Measurements from ENCODE around the gene ELF5.
A peak's percentile ranks its signal among the peaks of the same experiment; 100 is the strongest.

The ELF5 gene

DNA sequence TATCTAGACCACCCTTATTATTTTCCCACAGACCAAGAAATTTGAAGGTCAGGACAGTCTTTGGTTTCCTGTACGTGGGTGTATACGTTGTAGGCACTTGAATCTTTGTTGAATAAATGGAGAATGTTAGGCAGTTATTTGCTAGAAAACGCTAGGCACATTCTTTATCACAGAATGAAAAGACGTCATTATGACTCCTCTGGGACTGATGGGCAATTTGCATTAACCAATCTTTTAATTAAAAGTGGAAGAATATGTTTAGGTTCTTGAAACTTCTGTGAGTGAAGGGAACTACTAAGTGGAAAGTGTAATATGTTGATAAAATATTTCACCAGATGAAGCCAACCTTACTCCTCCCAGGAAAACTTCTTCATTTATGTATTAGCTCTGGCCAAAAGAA, 69.2 kb downstream of the ELF5 start:
- Histone ChIP-seq H3K27ac (ENCODE audit: insufficient read depth, low read length, poor library complexity, severe bottlenecking) (no peak overlapping the region), H3K4me1 (ENCODE audit: control insufficient read depth, insufficient read depth, low read length, poor library complexity, severe bottlenecking) (peaks cover 9% of the 10 kb centered on the region), H3K9me3 (ENCODE audit: control insufficient read depth, low read length) (no peaks in the 10 kb centered on the region), H3K4me3 (ENCODE audit: insufficient read depth, low read depth, low read length, poor library complexity, severe bottlenecking) (no peak overlapping the region), H3K36me3 (ENCODE audit: control insufficient read depth, insufficient read depth, low read length) (no peaks in the 10 kb centered on the region), H3K27me3 (replicated peaks; ENCODE audit: control insufficient read depth, insufficient read depth, low read length, poor library complexity, severe bottlenecking) (no peaks in the 10 kb centered on the region)
- no peak for DNase-seq

DNA sequence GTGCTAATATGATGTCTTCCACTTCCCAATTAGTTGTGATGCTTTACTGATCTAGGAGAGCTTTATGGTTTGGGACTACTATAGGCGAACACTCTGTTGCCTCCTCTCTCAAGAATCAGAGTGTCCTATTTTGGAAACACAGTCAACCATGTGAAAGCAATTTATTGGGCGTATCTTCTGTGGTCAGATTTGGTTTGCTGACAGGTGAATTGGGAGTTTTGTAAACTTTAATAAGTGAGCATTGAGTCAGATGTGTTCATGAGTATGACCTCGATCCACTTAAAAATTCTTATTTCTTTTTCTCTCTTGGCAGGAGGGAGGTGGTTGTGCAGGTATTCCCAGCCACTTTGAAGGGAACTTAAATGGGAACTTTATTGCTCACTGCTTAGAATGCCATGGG, 70.5 kb downstream of the ELF5 start:
- H3K9me3 ChIP-seq (ENCODE audit: control insufficient read depth, low read length) = no peaks in the 10 kb centered on the region
- H3K4me3 ChIP-seq (ENCODE audit: insufficient read depth, low read depth, low read length, poor library complexity, severe bottlenecking) = no peak overlapping the region
- no peaks in the 10 kb centered on the region for H3K36me3 ChIP-seq (ENCODE audit: control insufficient read depth, insufficient read depth, low read length)
- DNase-seq = no peak
- no peaks in the 10 kb centered on the region for H3K27me3 ChIP-seq (replicated peaks; ENCODE audit: control insufficient read depth, insufficient read depth, low read length, poor library complexity, severe bottlenecking)
- H3K27ac ChIP-seq (ENCODE audit: insufficient read depth, low read length, poor library complexity, severe bottlenecking) = no peak overlapping the region
- peaks cover 6% of the 10 kb centered on the region for H3K4me1 ChIP-seq (ENCODE audit: control insufficient read depth, insufficient read depth, low read length, poor library complexity, severe bottlenecking)

DNA sequence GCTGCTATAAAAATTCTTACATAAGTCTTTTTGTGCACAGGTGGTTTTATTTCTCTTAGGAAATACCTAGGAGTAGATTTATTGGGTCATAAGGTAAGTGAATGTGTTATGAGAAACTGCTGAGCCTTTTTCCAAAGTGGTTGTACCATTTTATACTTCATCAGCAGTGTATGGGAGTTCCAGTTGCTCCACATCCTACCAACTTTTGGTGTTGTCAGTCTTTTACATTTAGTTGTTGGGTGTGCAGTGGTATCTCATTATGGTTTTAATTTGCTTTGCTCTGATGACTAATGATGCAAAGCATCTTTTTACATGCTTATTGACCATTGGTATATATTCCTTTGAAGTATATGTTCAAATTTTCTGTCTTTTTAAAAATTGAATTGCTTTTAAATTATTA, 71.8 kb downstream of the ELF5 start:
- Histone ChIP-seq H3K9me3 (ENCODE audit: control insufficient read depth, low read length) (no peaks in the 10 kb centered on the region), H3K4me3 (ENCODE audit: insufficient read depth, low read depth, low read length, poor library complexity, severe bottlenecking) (no peak overlapping the region), H3K36me3 (ENCODE audit: control insufficient read depth, insufficient read depth, low read length) (no peaks in the 10 kb centered on the region), H3K27me3 (replicated peaks; ENCODE audit: control insufficient read depth, insufficient read depth, low read length, poor library complexity, severe bottlenecking) (no peaks in the 10 kb centered on the region), H3K4me1 (ENCODE audit: control insufficient read depth, insufficient read depth, low read length, poor library complexity, severe bottlenecking) (peaks cover 6% of the 10 kb centered on the region), H3K27ac (ENCODE audit: insufficient read depth, low read length, poor library complexity, severe bottlenecking) (no peak overlapping the region)
- no peak for DNase-seq

DNA sequence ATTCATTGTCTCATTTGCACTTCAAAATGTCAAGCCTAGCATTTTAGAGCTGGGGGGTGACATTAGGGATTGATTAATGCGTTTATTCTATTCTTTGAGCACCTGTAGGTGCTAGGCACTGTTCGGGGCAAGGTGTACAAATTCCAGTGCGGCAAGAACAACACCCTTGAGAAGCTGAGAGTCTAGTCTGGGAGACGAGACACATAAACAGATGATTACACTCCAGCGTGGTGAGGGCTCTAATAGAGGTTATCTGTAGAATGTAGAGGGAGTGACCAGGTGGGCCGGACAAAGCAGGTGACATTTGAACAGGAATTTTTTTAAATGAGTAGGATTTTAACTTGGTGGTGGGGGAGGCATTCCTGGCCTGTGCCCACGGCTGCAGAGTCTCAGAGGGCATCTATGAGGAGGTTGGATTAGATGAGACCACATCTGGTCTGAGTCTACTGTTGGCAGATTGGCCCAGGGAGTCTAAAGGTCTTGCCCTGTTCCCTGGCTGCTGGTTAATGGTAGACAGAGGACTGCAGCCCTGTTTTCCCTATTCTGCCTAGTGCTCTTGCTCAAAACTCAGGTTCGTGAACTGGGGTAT, 73.9 kb downstream of the ELF5 start:
- no peak for DNase-seq
- Histone ChIP-seq H3K27me3 (replicated peaks; ENCODE audit: control insufficient read depth, insufficient read depth, low read length, poor library complexity, severe bottlenecking) (no peaks in the 10 kb centered on the region), H3K27ac (ENCODE audit: insufficient read depth, low read length, poor library complexity, severe bottlenecking) (peak overlapping the region; percentile 82), H3K36me3 (ENCODE audit: control insufficient read depth, insufficient read depth, low read length) (no peaks in the 10 kb centered on the region), H3K4me1 (ENCODE audit: control insufficient read depth, insufficient read depth, low read length, poor library complexity, severe bottlenecking) (peaks cover 6% of the 10 kb centered on the region), H3K4me3 (ENCODE audit: insufficient read depth, low read depth, low read length, poor library complexity, severe bottlenecking) (peak overlapping the region; percentile 82), H3K9me3 (ENCODE audit: control insufficient read depth, low read length) (no peaks in the 10 kb centered on the region)

DNA sequence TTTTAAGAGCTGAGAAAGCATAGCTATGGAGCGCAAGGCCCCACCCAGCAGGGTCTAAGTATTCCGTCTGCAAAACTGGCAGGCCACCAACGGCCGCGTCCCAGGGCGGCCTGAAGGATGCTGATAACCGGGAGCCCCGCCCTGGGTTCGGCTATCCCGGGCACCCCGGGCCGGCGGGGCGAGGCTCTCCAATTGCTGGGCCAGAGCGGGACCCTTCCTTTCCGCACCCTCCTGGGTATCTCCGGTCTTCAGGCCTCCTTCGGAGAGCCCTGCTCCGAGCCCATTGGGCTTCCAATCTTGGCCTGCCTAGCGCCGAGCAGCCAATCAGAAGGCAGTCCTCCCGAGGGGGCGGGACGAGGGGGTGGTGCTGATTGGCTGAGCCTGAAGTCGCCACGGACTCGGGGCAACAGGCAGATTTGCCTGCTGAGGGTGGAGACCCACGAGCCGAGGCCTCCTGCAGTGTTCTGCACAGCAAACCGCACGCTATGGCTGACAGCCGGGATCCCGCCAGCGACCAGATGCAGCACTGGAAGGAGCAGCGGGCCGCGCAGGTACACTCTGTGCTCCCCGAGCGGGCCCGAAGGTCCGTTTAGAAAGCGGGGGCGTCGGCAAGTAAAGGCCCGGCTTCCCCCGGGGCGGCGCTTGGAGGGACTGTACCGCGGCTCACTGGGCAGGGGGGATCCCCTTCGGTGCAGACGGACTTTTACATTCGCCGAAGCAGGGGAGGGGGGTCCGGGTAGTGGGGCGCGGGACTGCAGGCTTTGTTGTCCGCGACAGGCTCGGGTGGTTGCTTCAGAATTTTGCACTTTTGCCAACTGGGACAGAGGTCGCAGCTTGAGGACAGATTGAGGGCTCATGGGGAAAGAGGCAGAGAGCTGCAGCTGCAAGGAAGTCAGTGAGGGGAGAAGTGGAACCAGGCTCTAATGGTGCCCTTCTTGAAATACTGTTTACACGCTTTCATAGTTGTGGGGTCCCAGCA, 74.8 kb downstream of the ELF5 start, which contains the start of gene CAT:
TSS of gene CAT (plus strand) at position 406 of the 979 bp plus-strand sequence. CDS start at position 486, 80 bp downstream.
- Histone ChIP-seq H3K4me1 (ENCODE audit: control insufficient read depth, insufficient read depth, low read length, poor library complexity, severe bottlenecking) (peaks cover 6% of the 10 kb centered on the region), H3K36me3 (ENCODE audit: control insufficient read depth, insufficient read depth, low read length) (no peaks in the 10 kb centered on the region), H3K27ac (ENCODE audit: insufficient read depth, low read length, poor library complexity, severe bottlenecking) (peak within 1 kb of the TSS; percentile 82), H3K9me3 (ENCODE audit: control insufficient read depth, low read length) (no peaks in the 10 kb centered on the region), H3K27me3 (replicated peaks; ENCODE audit: control insufficient read depth, insufficient read depth, low read length, poor library complexity, severe bottlenecking) (no peaks in the 10 kb centered on the region), H3K4me3 (ENCODE audit: insufficient read depth, low read depth, low read length, poor library complexity, severe bottlenecking) (peak within 1 kb of the TSS; percentile 82)
- DNase-seq = peak; percentile 91 to 96 (median 95)

DNA sequence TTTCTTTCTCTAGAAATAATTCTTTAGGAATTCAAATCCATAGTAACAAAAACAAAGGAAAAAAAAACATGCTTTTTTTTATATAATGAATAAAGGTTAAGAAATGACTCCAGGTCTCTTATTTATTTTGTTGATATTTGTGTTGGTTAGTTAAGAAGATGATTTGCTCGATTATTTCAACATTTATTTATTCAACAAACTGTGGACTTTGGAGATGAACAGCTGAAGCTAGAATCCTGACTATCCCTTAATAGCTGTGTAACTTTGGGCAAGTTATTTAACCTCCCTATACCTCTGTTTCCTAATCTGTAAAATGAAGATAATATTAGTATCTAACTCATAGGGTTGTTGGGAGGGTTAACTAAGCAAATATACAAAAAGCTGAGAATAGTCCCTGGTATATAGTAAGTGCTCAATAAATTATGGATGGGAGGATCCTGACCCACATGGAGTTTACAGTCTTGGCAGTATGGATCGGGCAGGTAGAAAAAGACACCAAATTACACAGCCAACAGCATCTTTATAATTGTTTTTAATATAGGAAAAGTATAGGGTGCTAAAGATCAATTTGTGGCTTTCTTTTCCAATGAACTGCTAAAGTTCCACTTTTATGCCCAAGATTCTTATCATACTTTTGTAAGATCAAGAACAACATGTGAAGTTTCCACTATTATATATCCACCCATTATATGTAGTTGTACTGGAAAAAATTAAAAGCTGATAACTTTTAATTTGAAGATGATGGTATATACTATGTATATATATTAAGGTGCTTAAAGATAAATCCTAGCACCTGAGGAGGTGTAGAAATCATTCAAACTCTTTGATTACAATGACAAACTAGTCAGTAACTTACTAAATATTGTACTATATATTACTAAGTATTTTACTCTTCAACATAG, 76.1 kb downstream of the ELF5 start:
- H3K27me3 ChIP-seq (replicated peaks; ENCODE audit: control insufficient read depth, insufficient read depth, low read length, poor library complexity, severe bottlenecking) = no peaks in the 10 kb centered on the region
- no peak overlapping the region for H3K27ac ChIP-seq (ENCODE audit: insufficient read depth, low read length, poor library complexity, severe bottlenecking)
- H3K9me3 ChIP-seq (ENCODE audit: control insufficient read depth, low read length) = no peaks in the 10 kb centered on the region
- no peak for DNase-seq
- peaks cover 6% of the 10 kb centered on the region for H3K4me1 ChIP-seq (ENCODE audit: control insufficient read depth, insufficient read depth, low read length, poor library complexity, severe bottlenecking)
- no peak overlapping the region for H3K4me3 ChIP-seq (ENCODE audit: insufficient read depth, low read depth, low read length, poor library complexity, severe bottlenecking)
- H3K36me3 ChIP-seq (ENCODE audit: control insufficient read depth, insufficient read depth, low read length) = no peaks in the 10 kb centered on the region

DNA sequence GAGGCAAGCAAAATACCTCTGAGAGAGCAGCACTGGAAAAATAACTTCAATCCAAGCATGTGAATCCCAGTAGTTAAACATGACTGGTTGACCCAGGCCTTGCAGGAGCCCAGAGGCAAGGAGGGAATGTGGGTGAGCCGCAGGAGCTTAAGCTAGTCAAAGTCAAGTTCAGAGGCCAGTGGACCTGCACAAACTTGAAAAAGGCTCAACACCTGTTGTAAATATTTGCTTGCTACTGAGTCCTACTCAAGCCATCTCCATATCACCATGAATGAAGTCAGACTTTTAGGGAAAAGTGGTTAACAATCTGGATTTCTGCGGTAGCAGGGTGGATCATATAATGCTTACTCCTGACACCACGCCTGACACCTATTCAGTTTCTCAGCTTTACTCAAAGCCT, 79.7 kb downstream of the ELF5 start:
- H3K4me1 ChIP-seq (ENCODE audit: control insufficient read depth, insufficient read depth, low read length, poor library complexity, severe bottlenecking) = no peaks in the 10 kb centered on the region
- DNase-seq = no peak
- H3K36me3 ChIP-seq (ENCODE audit: control insufficient read depth, insufficient read depth, low read length) = no peaks in the 10 kb centered on the region
- no peak overlapping the region for H3K27ac ChIP-seq (ENCODE audit: insufficient read depth, low read length, poor library complexity, severe bottlenecking)
- H3K27me3 ChIP-seq (replicated peaks; ENCODE audit: control insufficient read depth, insufficient read depth, low read length, poor library complexity, severe bottlenecking) = no peaks in the 10 kb centered on the region
- H3K4me3 ChIP-seq (ENCODE audit: insufficient read depth, low read depth, low read length, poor library complexity, severe bottlenecking) = no peak overlapping the region
- no peaks in the 10 kb centered on the region for H3K9me3 ChIP-seq (ENCODE audit: control insufficient read depth, low read length)

DNA sequence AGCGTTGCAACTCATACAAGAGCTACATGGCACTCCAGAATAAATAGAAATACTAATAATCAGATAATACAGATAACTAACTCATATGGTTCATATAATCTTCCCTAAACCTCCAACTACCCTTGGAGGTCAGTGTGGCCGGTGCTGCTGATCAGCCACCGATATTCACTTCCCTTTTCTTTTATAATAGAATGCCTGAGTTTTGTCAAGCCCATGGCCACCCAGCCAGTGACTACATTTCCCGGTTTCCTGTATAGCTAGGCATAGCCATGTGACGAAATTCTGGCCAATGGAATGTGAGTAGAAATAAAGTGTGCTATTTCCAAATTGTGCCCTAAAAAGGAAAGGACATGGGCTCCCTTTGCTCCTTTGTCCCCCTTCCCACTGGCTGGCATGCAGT, 80.8 kb downstream of the ELF5 start:
- no peak for DNase-seq
- Histone ChIP-seq H3K27ac (ENCODE audit: insufficient read depth, low read length, poor library complexity, severe bottlenecking) (no peak overlapping the region), H3K36me3 (ENCODE audit: control insufficient read depth, insufficient read depth, low read length) (no peaks in the 10 kb centered on the region), H3K9me3 (ENCODE audit: control insufficient read depth, low read length) (no peaks in the 10 kb centered on the region), H3K27me3 (replicated peaks; ENCODE audit: control insufficient read depth, insufficient read depth, low read length, poor library complexity, severe bottlenecking) (no peaks in the 10 kb centered on the region), H3K4me1 (ENCODE audit: control insufficient read depth, insufficient read depth, low read length, poor library complexity, severe bottlenecking) (no peaks in the 10 kb centered on the region), H3K4me3 (ENCODE audit: insufficient read depth, low read depth, low read length, poor library complexity, severe bottlenecking) (no peak overlapping the region)

DNA sequence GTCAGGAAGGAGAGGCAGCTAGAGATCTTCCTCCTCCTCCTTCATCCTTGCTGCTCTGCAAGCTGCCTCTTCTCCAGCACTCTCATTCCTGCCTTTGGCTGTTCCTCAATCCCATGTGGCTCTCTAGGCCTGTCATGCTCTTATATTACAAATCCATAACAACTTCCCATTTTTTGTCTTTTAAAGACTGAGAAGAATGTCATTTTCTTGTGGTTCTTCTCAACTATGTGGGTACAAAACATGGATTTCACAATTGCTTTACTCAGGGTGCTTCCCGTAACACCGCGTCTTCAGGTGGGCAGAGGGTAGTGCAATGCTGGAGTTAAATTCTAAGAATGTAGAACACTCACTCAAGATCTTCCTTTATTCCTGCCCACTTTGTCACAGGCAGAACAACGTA, 81.6 kb downstream of the ELF5 start:
- Histone ChIP-seq H3K36me3 (ENCODE audit: control insufficient read depth, insufficient read depth, low read length) (no peaks in the 10 kb centered on the region), H3K4me3 (ENCODE audit: insufficient read depth, low read depth, low read length, poor library complexity, severe bottlenecking) (no peak overlapping the region)

More for the DNA sequence above, 81.6 kb downstream of the ELF5 start:
- Histone ChIP-seq H3K27ac (ENCODE audit: insufficient read depth, low read length, poor library complexity, severe bottlenecking) (no peak overlapping the region), H3K9me3 (ENCODE audit: control insufficient read depth, low read length) (no peaks in the 10 kb centered on the region), H3K27me3 (replicated peaks; ENCODE audit: control insufficient read depth, insufficient read depth, low read length, poor library complexity, severe bottlenecking) (no peaks in the 10 kb centered on the region), H3K4me1 (ENCODE audit: control insufficient read depth, insufficient read depth, low read length, poor library complexity, severe bottlenecking) (no peaks in the 10 kb centered on the region)
- DNase-seq = no peak
